Choroid plexus epithelial cell (primary cell): ENCODE measurements around the gene COPS2.
A peak's percentile ranks its signal among the peaks of the same experiment; 100 is the strongest.

Experiments used
- DNase-seq: peaks from one replicate; pipeline ENCODE4 v3.0.0-alpha.2; 2010; ENCODE audit warnings: low read depth
- H3K4me3 ChIP-seq: 2 replicates; pipeline ENCODE4 v1.5.1; 2011; ENCODE audit warnings: low read depth, mild to moderate bottlenecking, control low read depth, low read length, moderate library complexity
- CTCF ChIP-seq: conservative IDR thresholded peaks from 2 replicates; pipeline ENCODE4 v1.5.1; 2011; ENCODE audit warnings: low read depth, mild to moderate bottlenecking, control low read depth, inconsistent platforms, low read length, moderate library complexity

Gene COPS2

GRCh38 chr15:49155834-49156627 lies 632 bp upstream of the COPS2 start:
- peak; percentile 36 for DNase-seq
- TF ChIP-seq CTCF = no peak
- H3K4me3 ChIP-seq = peak overlapping the region; percentile 78

DNA sequence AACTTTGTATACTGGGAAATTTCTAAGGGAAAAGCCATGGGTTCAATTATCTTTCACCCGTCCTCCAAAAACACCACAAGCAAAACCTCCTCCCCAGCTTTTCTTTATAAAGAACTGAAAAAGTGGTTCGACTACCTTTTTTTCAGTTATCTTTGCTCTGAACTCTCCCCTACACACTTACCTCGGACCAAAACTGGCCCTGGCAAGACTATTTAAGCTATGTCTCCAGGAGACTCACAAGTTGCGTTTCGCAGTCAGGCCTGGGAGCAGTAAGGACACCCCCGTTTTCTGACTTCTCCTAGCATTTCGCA lies 645 bp downstream of the COPS2 start:
- TF ChIP-seq CTCF = no peak
- peak overlapping the region; percentile 78 for H3K4me3 ChIP-seq
- no peak for DNase-seq

GRCh38 chr15:49154359-49154758 lies 1.0 kb downstream of the COPS2 start:
- peak overlapping the region; percentile 78 for H3K4me3 ChIP-seq
- peak; percentile 19 for DNase-seq
- TF ChIP-seq CTCF = no peak

DNA sequence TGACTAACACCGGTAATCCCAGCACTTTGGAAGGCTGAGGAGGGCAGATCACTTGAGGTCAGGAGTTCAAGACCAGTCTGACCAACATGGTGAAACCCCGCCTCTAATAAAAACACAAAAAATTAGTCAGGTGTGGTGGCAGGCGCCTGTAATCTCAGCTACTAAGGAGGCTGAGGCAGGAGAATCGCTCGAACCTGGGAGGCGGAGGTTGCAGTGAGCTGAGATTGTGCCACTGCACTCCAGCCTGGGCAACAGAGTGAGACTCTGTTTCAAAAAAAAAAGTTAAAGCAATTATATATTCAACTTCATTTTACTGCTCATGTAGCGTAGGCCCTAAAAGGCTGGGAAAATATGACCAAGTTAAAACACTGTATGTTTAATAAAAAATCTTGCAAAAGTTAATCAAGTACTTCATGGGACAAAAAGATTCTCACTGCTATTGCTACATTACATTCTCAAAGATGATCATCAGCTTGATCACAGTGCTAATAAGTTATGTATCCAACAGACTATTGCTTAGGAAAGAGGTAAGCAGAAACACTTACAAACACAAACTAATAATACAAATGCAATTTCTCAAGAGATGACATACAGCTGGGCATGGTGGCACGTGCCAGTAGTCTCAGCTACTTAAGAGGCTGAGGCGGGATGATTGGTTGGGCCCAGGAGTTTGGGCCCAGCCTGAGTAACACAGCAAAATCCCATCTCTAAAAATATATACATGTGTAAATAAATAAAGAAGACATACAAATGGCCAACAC lies 2.7 kb downstream of the COPS2 start:
- no peak overlapping the region for H3K4me3 ChIP-seq
- TF ChIP-seq CTCF = no peak
- no peak for DNase-seq

- no peak for DNase-seq
- H3K4me3 ChIP-seq = no peak overlapping the region
- TF ChIP-seq CTCF = no peak
These were observed 3.6 kb downstream of the COPS2 start for GRCh38 chr15:49151831-49152230.

- TF ChIP-seq CTCF = no peak
- H3K4me3 ChIP-seq = no peak overlapping the region
- DNase-seq = no peak
These were observed 6.7 kb downstream of the COPS2 start for GRCh38 chr15:49148727-49149126.

DNA sequence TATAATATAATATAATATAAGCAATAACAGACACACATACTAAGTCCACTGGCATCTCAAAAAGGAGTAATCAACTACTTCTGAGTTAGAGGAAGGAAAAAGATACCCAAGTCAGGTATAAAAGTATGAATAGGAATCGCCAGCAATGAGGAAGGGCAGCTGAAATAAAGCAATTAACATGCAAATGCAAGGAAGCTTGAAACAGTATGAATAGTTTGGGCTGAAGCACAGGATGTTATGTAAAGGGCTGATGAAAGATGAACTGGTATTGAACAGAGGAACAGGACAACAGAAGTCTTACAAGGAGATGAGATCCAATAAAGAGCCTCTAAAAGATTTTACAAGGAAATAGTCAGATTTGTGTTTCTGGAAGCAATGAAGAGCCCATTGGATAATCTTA lies 7.1 kb downstream of the COPS2 start:
- TF ChIP-seq CTCF = no peak
- no peak overlapping the region for H3K4me3 ChIP-seq

More for the DNA sequence above, 7.1 kb downstream of the COPS2 start:
- no peak for DNase-seq
